PFSK-1 (cell line): ENCODE measurements around the gene AFF2.

Source experiments
- POLR2AphosphoS5 ChIP-seq: IDR thresholded peaks from 2 replicates; pipeline ENCODE4 v1.6.1; 2012; ENCODE audit warnings: low read depth, mild to moderate bottlenecking, control low read depth, low read length, moderate library complexity
- SIN3A ChIP-seq: IDR thresholded peaks from 2 replicates; pipeline ENCODE4 v1.6.1; 2012; ENCODE audit warnings: mild to moderate bottlenecking, low read length, moderate library complexity, borderline replicate concordance; ENCODE audit not compliant: insufficient read depth
- TAF1 ChIP-seq: IDR thresholded peaks from 2 replicates; pipeline ENCODE4 v1.6.1; 2012; ENCODE audit warnings: low read length, control low read depth, borderline replicate concordance; ENCODE audit not compliant: insufficient read depth
- TF ChIP-seq, protein P1 (sequence below), 2 experiments: IDR thresholded peaks; 2 replicates each; pipeline versions ENCODE4 v1.6.1 to v1.8.0; 2011 to 2012; ENCODE audit warnings: low read depth in 2 of 2, low read length in 2 of 2, control low read depth in 1 of 2, inconsistent platforms in 1 of 2, mild to moderate bottlenecking in 1 of 2, moderate library complexity in 1 of 2; ENCODE audit not compliant: insufficient read depth in 1 of 2

- TF ChIP-seq, protein P1, sequence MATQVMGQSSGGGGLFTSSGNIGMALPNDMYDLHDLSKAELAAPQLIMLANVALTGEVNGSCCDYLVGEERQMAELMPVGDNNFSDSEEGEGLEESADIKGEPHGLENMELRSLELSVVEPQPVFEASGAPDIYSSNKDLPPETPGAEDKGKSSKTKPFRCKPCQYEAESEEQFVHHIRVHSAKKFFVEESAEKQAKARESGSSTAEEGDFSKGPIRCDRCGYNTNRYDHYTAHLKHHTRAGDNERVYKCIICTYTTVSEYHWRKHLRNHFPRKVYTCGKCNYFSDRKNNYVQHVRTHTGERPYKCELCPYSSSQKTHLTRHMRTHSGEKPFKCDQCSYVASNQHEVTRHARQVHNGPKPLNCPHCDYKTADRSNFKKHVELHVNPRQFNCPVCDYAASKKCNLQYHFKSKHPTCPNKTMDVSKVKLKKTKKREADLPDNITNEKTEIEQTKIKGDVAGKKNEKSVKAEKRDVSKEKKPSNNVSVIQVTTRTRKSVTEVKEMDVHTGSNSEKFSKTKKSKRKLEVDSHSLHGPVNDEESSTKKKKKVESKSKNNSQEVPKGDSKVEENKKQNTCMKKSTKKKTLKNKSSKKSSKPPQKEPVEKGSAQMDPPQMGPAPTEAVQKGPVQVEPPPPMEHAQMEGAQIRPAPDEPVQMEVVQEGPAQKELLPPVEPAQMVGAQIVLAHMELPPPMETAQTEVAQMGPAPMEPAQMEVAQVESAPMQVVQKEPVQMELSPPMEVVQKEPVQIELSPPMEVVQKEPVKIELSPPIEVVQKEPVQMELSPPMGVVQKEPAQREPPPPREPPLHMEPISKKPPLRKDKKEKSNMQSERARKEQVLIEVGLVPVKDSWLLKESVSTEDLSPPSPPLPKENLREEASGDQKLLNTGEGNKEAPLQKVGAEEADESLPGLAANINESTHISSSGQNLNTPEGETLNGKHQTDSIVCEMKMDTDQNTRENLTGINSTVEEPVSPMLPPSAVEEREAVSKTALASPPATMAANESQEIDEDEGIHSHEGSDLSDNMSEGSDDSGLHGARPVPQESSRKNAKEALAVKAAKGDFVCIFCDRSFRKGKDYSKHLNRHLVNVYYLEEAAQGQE (IDR thresholded peaks at IDR 0.05; ENCODE audit: insufficient read depth in 1 of 2, low read depth in 2 of 2, low read length in 2 of 2), result no peak
- no peak for TF ChIP-seq SIN3A
- TF ChIP-seq POLR2AphosphoS5, result no peak
- no peak for TF ChIP-seq TAF1
These were observed 109.9 kb downstream of the AFF2 start for GRCh38 chrX:148610328-148610698.
